Activated T-cell treated with anti-CD3 and anti-CD28 coated beads, Interleukin-2, amount 50 U/mL, for 72 hours (primary cell): Measurements from ENCODE around the gene RIMOC1. TPM values are rescaled to one million over a fixed set of nuclear protein-coding genes. Genes with fewer than 3 reads are reported as not detected.
"Not testable (repeated sequence)": the region's sequence is repeated elsewhere in the genome, so short reads cannot be mapped to it uniquely, and the experiment has no call there.

Experiments
- ATAC-seq, 2 donors: fragments of 150-1000 bp; cut with Tn5 transposase; replicated peaks in 1 of 2; 2 replicates each; pipeline ENCODE4 v1.10.0; 2021; ENCODE audit warnings: moderate library complexity in 2 of 2, mild to moderate bottlenecking in 1 of 2
- DNase-seq, 2 donors: peaks; one replicate each; pipeline ENCODE4 v3.0.0; 2021 to 2022; ENCODE audit warnings: mixed read lengths in 1 of 2
- H3K27ac Mint-ChIP-seq: one replicate; pipeline ENCODE4 v1.8.0; 2022; ENCODE audit warnings: mild to moderate bottlenecking, moderate library complexity, mixed read lengths
- H3K27me3 Mint-ChIP-seq: one replicate; pipeline ENCODE4 v1.8.0; 2022; ENCODE audit warnings: low read depth, mixed read lengths
- H3K36me3 Mint-ChIP-seq, 2 donors: one replicate each; pipeline ENCODE4 v1.8.0; 2022; ENCODE audit warnings: mixed read lengths in 2 of 2, mild to moderate bottlenecking in 1 of 2; ENCODE audit not compliant: insufficient read depth in 2 of 2
- H3K4me1 Mint-ChIP-seq: one replicate; pipeline ENCODE4 v1.8.0; 2022; ENCODE audit warnings: low read depth, mixed read lengths
- H3K4me3 Mint-ChIP-seq, 2 donors: one replicate each; pipeline ENCODE4 v1.8.0; 2022; ENCODE audit warnings: mild to moderate bottlenecking in 2 of 2, mixed read lengths in 2 of 2, moderate library complexity in 2 of 2
- H3K9me3 Mint-ChIP-seq, 2 donors: one replicate each; pipeline ENCODE4 v1.8.0; 2022; ENCODE audit warnings: mixed read lengths in 2 of 2
- total RNA-seq, 2 donors: library from RNA; stranded (reverse); gene quantifications; one replicate each; pipeline ENCODE4 v1.2.3, GENCODE V29; 2022

The RIMOC1 gene
- total RNA-seq, 2 donors from 2014 or later: 32.9 to 36.8 TPM

GRCh38 chr5:41945332-41945955 lies 41.3 kb downstream of the RIMOC1 start:
- ATAC-seq, H3K36me3 Mint-ChIP-seq: not testable (repeated sequence)

GRCh38 chr5:41951224-41951623 lies 47.1 kb downstream of the RIMOC1 start:
- Mint-ChIP-seq H3K27me3 (no peaks in the 10 kb centered on the region), H3K27ac (no peak overlapping the region), H3K36me3 (peaks cover 1 to 5% of the 10 kb centered on the region in 2 donors), H3K4me3 (no peak overlapping the region), H3K4me1 (no peaks in the 10 kb centered on the region), H3K9me3 (peaks cover 0 to 6% of the 10 kb centered on the region in 2 donors)
- no peak for DNase-seq
- no peak for ATAC-seq

More at GRCh38 chr5:41945332-41945955, 41.3 kb downstream of the RIMOC1 start:
- not testable (repeated sequence) for H3K27me3 Mint-ChIP-seq, H3K4me1 Mint-ChIP-seq, H3K27ac Mint-ChIP-seq, H3K4me3 Mint-ChIP-seq, DNase-seq, H3K9me3 Mint-ChIP-seq

Other genes starting within 250 kb of the RIMOC1 start
- gene OXCT1, start 33.9 kb upstream of the RIMOC1 start, total RNA-seq: 10 to 100 TPM; 58.7 to 63.8 TPM
- gene FBXO4, start 20.9 kb downstream of the RIMOC1 start, total RNA-seq: 10 to 100 TPM; 30.8 to 31.2 TPM